ENCODE results near the gene HEPH. TPM values are rescaled to one million over a fixed set of nuclear protein-coding genes. Genes with fewer than 3 reads are reported as not detected.

HEPH gene
- total and polyA plus RNA-seq, 2 experiments from 2014 or later, result 10.1 to 64.7 TPM

DNA sequence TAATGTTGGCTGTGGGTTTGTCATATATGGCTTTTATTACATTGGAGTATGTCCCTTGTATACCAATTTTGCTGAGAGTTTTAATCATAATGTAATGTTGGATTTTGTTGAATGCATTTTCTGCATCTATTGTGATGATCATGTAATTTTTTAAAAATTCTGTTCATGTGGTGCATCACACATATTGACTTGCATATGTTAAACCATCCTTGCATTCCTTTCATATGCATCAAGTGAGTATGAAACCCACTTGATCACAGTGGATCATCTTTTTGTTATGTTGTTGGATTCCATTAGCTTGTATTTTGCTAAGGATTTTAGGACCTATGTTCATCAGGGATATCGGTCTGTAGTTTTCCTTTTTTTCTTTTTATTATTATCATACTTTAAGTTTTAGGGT lies 12.1 kb downstream of the HEPH start:
- H3K79me2 ChIP-seq (replicated peaks; ENCODE audit: insufficient read depth), result peaks cover 14% of the 10 kb centered on the region
- H3F3A ChIP-seq (replicated peaks; ENCODE audit: low read depth), result no peaks in the 10 kb centered on the region
- peaks cover 56% of the 10 kb centered on the region for H3K9me3 Mint-ChIP-seq
- DNase-seq (ENCODE audit: low spot score) (no peak), ATAC-seq (no peak)
- no peaks in the 10 kb centered on the region for H3K4me1 Mint-ChIP-seq
- no peaks in the 10 kb centered on the region for H3K9me2 ChIP-seq (ENCODE audit: insufficient read depth)
- no peak overlapping the region for H3K4me2 ChIP-seq
- no peaks in the 10 kb centered on the region for H4K20me1 ChIP-seq (replicated peaks; ENCODE audit: insufficient read depth)
- no peaks in the 10 kb centered on the region for H3K27me3 ChIP-seq (ENCODE audit: insufficient read depth)
- TF ChIP-seq ZNF331 (CRISPR knock-in tag; IDR thresholded peaks at IDR 0.05; ENCODE audit: low read depth), result no peak
- TF ChIP-seq, protein P1, sequence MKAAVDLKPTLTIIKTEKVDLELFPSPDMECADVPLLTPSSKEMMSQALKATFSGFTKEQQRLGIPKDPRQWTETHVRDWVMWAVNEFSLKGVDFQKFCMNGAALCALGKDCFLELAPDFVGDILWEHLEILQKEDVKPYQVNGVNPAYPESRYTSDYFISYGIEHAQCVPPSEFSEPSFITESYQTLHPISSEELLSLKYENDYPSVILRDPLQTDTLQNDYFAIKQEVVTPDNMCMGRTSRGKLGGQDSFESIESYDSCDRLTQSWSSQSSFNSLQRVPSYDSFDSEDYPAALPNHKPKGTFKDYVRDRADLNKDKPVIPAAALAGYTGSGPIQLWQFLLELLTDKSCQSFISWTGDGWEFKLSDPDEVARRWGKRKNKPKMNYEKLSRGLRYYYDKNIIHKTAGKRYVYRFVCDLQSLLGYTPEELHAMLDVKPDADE (IDR thresholded peaks at IDR 0.05), result no peak
- no peak for TF ChIP-seq EZH2 (IDR thresholded peaks at IDR 0.05; ENCODE audit: low read depth, unreplicated experiment)
- no peak for TF ChIP-seq CREB1 (CRISPR knock-in tag; IDR thresholded peaks at IDR 0.05; ENCODE audit: low read depth)
- TF ChIP-seq EZH2phosphoT487 (IDR thresholded peaks at IDR 0.05; ENCODE audit: unreplicated experiment), result no peak
- no peak for TF ChIP-seq STAT1 (IDR thresholded peaks at IDR 0.05; ENCODE audit: unreplicated experiment)
- no peak for TF ChIP-seq NANOG (IDR thresholded peaks at IDR 0.05; ENCODE audit: borderline replicate concordance)
- no peak for TF ChIP-seq CTCF (conservative IDR thresholded peaks at IDR 0.05; ENCODE audit: low read depth in 2 of 2)
- no peak for TF ChIP-seq JUNB (IDR thresholded peaks at IDR 0.05; ENCODE audit: unreplicated experiment)
- no peak for TF ChIP-seq ZNF114 (CRISPR knock-in tag; IDR thresholded peaks at IDR 0.05)
- no peak for TF ChIP-seq REST (IDR thresholded peaks at IDR 0.05; ENCODE audit: unreplicated experiment)
- TF ChIP-seq, protein P2, sequence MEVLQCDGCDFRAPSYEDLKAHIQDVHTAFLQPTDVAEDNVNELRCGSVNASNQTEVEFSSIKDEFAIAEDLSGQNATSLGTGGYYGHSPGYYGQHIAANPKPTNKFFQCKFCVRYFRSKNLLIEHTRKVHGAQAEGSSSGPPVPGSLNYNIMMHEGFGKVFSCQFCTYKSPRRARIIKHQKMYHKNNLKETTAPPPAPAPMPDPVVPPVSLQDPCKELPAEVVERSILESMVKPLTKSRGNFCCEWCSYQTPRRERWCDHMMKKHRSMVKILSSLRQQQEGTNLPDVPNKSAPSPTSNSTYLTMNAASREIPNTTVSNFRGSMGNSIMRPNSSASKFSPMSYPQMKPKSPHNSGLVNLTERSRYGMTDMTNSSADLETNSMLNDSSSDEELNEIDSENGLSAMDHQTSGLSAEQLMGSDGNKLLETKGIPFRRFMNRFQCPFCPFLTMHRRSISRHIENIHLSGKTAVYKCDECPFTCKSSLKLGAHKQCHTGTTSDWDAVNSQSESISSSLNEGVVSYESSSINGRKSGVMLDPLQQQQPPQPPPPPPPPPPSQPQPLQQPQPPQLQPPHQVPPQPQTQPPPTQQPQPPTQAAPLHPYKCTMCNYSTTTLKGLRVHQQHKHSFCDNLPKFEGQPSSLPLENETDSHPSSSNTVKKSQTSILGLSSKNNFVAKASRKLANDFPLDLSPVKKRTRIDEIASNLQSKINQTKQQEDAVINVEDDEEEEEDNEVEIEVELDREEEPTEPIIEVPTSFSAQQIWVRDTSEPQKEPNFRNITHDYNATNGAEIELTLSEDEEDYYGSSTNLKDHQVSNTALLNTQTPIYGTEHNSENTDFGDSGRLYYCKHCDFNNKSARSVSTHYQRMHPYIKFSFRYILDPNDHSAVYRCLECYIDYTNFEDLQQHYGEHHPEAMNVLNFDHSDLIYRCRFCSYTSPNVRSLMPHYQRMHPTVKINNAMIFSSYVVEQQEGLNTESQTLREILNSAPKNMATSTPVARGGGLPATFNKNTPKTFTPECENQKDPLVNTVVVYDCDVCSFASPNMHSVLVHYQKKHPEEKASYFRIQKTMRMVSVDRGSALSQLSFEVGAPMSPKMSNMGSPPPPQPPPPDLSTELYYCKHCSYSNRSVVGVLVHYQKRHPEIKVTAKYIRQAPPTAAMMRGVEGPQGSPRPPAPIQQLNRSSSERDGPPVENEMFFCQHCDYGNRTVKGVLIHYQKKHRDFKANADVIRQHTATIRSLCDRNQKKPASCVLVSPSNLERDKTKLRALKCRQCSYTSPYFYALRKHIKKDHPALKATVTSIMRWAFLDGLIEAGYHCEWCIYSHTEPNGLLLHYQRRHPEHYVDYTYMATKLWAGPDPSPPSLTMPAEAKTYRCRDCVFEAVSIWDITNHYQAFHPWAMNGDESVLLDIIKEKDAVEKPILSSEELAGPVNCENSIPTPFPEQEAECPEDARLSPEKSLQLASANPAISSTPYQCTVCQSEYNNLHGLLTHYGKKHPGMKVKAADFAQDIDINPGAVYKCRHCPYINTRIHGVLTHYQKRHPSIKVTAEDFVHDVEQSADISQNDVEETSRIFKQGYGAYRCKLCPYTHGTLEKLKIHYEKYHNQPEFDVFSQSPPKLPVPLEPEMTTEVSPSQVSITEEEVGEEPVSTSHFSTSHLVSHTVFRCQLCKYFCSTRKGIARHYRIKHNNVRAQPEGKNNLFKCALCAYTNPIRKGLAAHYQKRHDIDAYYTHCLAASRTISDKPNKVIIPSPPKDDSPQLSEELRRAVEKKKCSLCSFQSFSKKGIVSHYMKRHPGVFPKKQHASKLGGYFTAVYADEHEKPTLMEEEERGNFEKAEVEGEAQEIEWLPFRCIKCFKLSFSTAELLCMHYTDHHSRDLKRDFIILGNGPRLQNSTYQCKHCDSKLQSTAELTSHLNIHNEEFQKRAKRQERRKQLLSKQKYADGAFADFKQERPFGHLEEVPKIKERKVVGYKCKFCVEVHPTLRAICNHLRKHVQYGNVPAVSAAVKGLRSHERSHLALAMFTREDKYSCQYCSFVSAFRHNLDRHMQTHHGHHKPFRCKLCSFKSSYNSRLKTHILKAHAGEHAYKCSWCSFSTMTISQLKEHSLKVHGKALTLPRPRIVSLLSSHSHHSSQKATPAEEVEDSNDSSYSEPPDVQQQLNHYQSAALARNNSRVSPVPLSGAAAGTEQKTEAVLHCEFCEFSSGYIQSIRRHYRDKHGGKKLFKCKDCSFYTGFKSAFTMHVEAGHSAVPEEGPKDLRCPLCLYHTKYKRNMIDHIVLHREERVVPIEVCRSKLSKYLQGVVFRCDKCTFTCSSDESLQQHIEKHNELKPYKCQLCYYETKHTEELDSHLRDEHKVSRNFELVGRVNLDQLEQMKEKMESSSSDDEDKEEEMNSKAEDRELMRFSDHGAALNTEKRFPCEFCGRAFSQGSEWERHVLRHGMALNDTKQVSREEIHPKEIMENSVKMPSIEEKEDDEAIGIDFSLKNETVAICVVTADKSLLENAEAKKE (CRISPR knock-in tag; IDR thresholded peaks at IDR 0.05), result no peak
- TF ChIP-seq POLR2AphosphoS5 (IDR thresholded peaks at IDR 0.05; ENCODE audit: low read depth), result no peak
- peaks cover 79% of the 10 kb centered on the region for H3K36me3 Mint-ChIP-seq (ENCODE audit: low read depth)
- H3K27ac ChIP-seq (ENCODE audit: low read depth), result no peak overlapping the region
- no peaks in the 10 kb centered on the region for H3K4me1 ChIP-seq (ENCODE audit: insufficient read depth)
- H3K27me3 Mint-ChIP-seq (ENCODE audit: insufficient read depth, low read depth, poor library complexity), result no peaks in the 10 kb centered on the region
- H2AFZ ChIP-seq, result no peak overlapping the region
- H3K4me3 ChIP-seq, result no peak overlapping the region
- no peaks in the 10 kb centered on the region; the same call in none of the 2 replicates for H3K36me3 ChIP-seq (ENCODE audit: insufficient read depth)
- no peak overlapping the region for H3K27ac Mint-ChIP-seq
- no peak overlapping the region for H3K4me3 Mint-ChIP-seq
